NT2/D1 (cell line): ENCODE results near the gene ACER3.
"Not testable (repeated sequence)": the region's sequence is repeated elsewhere in the genome, so short reads cannot be mapped to it uniquely, and the experiment has no call there.

Experiments used
- DNase-seq: peaks from one replicate; pipeline ENCODE4 v3.0.0-alpha.2; 2011; ENCODE audit warnings: low read depth, low spot score
- H3K27me3 ChIP-seq: 2 replicates; pipeline ENCODE4 v1.6.0; 2011; ENCODE audit warnings: mild to moderate bottlenecking; ENCODE audit not compliant: insufficient read length, insufficient read depth
- H3K36me3 ChIP-seq: 2 replicates; pipeline ENCODE4 v1.6.1; 2011; ENCODE audit warnings: mild to moderate bottlenecking, low read length, mixed read lengths; ENCODE audit not compliant: insufficient read depth, insufficient read length
- H3K4me1 ChIP-seq: 2 replicates; pipeline ENCODE4 v1.5.1; 2011; ENCODE audit not compliant: insufficient read depth, insufficient read length
- H3K4me3 ChIP-seq: 2 replicates; pipeline ENCODE4 v1.5.1; 2011; ENCODE audit warnings: low read depth; ENCODE audit not compliant: insufficient read length
- H3K9ac ChIP-seq: 2 replicates; pipeline ENCODE4 v1.6.0; 2011; ENCODE audit warnings: low read depth; ENCODE audit not compliant: insufficient read length
- H3K9me3 ChIP-seq: 2 replicates; pipeline ENCODE4 v1.5.1; 2011; ENCODE audit warnings: mild to moderate bottlenecking, low read length; ENCODE audit not compliant: insufficient read depth
- SUZ12 ChIP-seq: IDR thresholded peaks from 2 replicates; pipeline ENCODE4 v1.6.1; 2011; ENCODE audit not compliant: insufficient read length, insufficient read depth; ENCODE audit errors: extremely low read depth
- YY1 ChIP-seq: IDR thresholded peaks from 2 replicates; pipeline ENCODE4 v1.6.1; 2011; ENCODE audit not compliant: insufficient read length, insufficient read depth
- ZNF274 ChIP-seq: IDR thresholded peaks from 2 replicates; pipeline ENCODE4 v1.6.1; 2011; ENCODE audit warnings: mild to moderate bottlenecking, low read depth, low read length

The ACER3 gene

DNA sequence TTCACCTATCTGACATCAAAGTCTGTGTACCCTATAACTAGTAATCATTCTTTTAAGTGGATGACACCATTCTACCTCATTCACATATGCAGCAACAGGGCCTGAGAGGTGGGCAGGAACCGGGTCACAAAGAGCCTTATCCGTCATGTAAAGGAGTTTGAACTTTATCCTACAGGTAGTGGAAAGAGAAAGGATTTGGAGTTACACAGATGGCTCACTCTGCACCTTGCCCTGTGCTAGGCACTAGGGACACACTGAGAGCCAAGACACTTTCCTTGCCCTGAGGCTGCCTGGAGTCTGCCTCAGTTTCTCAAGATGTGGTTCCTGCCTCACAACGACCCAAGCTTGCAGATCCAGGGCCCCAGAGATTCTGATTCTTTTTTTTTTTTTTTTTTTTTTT, 14.3 kb upstream of the ACER3 start:
- no peak for TF ChIP-seq SUZ12
- no peak for TF ChIP-seq ZNF274
- no peak for TF ChIP-seq YY1
- DNase-seq, result no peak
- H3K9ac ChIP-seq, result no peak overlapping the region
- no peaks in the 10 kb centered on the region for H3K36me3 ChIP-seq
- no peaks in the 10 kb centered on the region for H3K27me3 ChIP-seq
- H3K9me3 ChIP-seq, result no peaks in the 10 kb centered on the region
- no peak overlapping the region for H3K4me3 ChIP-seq
- H3K4me1 ChIP-seq, result no peaks in the 10 kb centered on the region

DNA sequence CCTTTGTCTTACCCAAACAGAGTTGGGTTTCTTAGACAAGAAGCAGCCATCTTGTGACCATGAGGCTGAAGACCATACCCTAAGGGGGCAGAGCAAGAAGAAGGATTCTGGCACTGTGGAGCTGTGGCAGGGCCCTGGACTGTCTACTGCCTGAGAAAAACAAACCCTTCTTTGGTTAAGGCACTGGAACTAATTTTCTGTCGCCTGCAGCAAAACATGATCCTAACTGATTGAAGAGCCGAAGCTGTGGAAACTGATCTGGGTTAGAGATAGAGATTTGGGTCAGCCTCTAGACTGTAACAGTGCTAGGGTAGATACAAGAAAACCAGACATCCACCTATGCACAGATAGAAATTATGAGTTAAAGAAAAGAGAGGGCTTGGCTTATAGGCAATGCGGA, 11.3 kb upstream of the ACER3 start:
- Histone ChIP-seq H3K4me3 (no peak overlapping the region), H3K27me3 (no peaks in the 10 kb centered on the region), H3K36me3 (no peaks in the 10 kb centered on the region), H3K9me3 (no peaks in the 10 kb centered on the region), H3K9ac (no peak overlapping the region), H3K4me1 (no peaks in the 10 kb centered on the region)
- no peak for DNase-seq
- no peak for TF ChIP-seq ZNF274
- no peak for TF ChIP-seq YY1

DNA sequence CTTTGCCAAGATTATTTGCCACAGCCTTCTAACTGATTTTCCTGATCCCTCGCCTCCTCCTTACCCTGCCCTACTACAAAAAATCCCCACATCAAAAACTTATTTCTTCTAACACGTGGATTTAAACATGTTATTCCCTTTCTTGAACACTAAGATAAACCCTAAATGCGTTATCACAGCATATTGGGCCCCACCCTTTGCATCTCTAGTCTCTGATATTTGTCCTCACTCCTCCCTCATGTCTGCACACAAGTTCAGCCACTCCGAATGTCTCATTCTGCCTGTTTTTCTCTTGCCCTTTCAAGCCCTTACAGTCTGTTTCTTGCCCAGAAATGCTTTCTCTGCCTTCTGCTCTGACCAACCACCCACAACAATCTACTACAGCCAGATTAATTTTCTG, 10.6 kb upstream of the ACER3 start:
- no peaks in the 10 kb centered on the region for H3K27me3 ChIP-seq
- TF ChIP-seq SUZ12 (no peak), YY1 (no peak), ZNF274 (no peak)
- H3K36me3 ChIP-seq, result no peaks in the 10 kb centered on the region
- DNase-seq, result no peak
- H3K9me3 ChIP-seq, result no peaks in the 10 kb centered on the region
- H3K9ac ChIP-seq, result no peak overlapping the region
- no peaks in the 10 kb centered on the region for H3K4me1 ChIP-seq
- H3K4me3 ChIP-seq, result no peak overlapping the region

- Histone ChIP-seq H3K36me3 (no peaks in the 10 kb centered on the region), H3K27me3 (no peaks in the 10 kb centered on the region), H3K9ac (no peak overlapping the region), H3K4me1 (no peaks in the 10 kb centered on the region), H3K4me3 (no peak overlapping the region), H3K9me3 (no peaks in the 10 kb centered on the region)
- no peak for DNase-seq
- TF ChIP-seq ZNF274 (no peak), SUZ12 (no peak), YY1 (no peak)
Observed at GRCh38 chr11:76850815-76851214, 9.9 kb upstream of the ACER3 start.

- Histone ChIP-seq H3K9me3 (no peaks in the 10 kb centered on the region), H3K9ac (no peak overlapping the region), H3K4me3 (no peak overlapping the region), H3K4me1 (no peaks in the 10 kb centered on the region), H3K36me3 (no peaks in the 10 kb centered on the region), H3K27me3 (no peaks in the 10 kb centered on the region)
- DNase-seq, result no peak
- TF ChIP-seq ZNF274 (no peak), SUZ12 (no peak), YY1 (no peak)
Observed at GRCh38 chr11:76854709-76855108, 6.0 kb upstream of the ACER3 start.

- H3K27me3 ChIP-seq, H3K36me3 ChIP-seq, H3K4me3 ChIP-seq, H3K9ac ChIP-seq, H3K4me1 ChIP-seq, H3K9me3 ChIP-seq, DNase-seq: not testable (repeated sequence)
Observed at GRCh38 chr11:76855670-76856069, 5.0 kb upstream of the ACER3 start.

DNA sequence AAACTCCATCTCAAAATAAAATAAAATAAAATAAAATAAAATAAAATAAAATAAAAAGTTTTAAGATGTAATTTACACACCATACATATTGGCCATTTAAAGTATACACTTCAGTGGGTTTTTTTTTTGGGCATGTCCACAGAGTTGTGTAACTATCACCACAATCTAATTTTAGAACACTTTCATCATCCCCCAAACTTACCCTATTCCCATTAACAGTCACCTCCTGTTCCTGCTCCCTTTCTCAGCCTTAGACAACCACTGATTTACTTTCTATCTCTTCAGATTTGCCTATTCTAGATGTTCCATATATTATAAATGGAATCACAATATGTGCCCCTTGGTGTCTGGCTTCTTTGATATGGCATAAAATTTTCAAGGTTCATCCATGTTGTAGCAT, 4.6 kb upstream of the ACER3 start:
- TF ChIP-seq SUZ12 (no peak), ZNF274 (no peak), YY1 (no peak)
- Histone ChIP-seq H3K36me3 (no peaks in the 10 kb centered on the region), H3K9me3 (no peaks in the 10 kb centered on the region), H3K4me1 (no peaks in the 10 kb centered on the region), H3K27me3 (no peaks in the 10 kb centered on the region), H3K4me3 (no peak overlapping the region), H3K9ac (no peak overlapping the region)
- no peak for DNase-seq

GRCh38 chr11:76856571-76856970, 4.1 kb upstream of the ACER3 start:
- Histone ChIP-seq H3K9me3 (no peaks in the 10 kb centered on the region), H3K27me3 (no peaks in the 10 kb centered on the region), H3K9ac (no peak overlapping the region), H3K4me3 (no peak overlapping the region), H3K36me3 (no peaks in the 10 kb centered on the region), H3K4me1 (no peaks in the 10 kb centered on the region)
- TF ChIP-seq YY1, result no peak
- no peak for TF ChIP-seq ZNF274
- DNase-seq, result no peak
